DND-41 (cell line): ENCODE data around the gene SV2B.

ENCODE experiments used
- ATAC-seq: fragments of 200-7000 bp; cut with Tn5 transposase; 3 replicates; pipeline ENCODE4 v1.9.1; 2021; ENCODE audit warnings: low read depth; ENCODE audit not compliant: insufficient read depth
- DNase-seq: peaks from one replicate; pipeline ENCODE4 v3.0.0-alpha.2; 2020
- H2AFZ ChIP-seq: 2 replicates; pipeline ENCODE4 v1.6.0; 2012; ENCODE audit warnings: low read depth, low read length
- H3K27ac ChIP-seq: 2 replicates; pipeline ENCODE4 v1.5.1; 2012; ENCODE audit warnings: low read length, inconsistent platforms
- H3K27me3 ChIP-seq: fragments of 200-600 bp; sonication (generic); 2 replicates; pipeline ENCODE4 v1.6.0; 2012; ENCODE audit warnings: low read length, mild to moderate bottlenecking, inconsistent platforms; ENCODE audit not compliant: insufficient read depth, poor library complexity
- H3K36me3 ChIP-seq: 2 replicates; pipeline ENCODE4 v1.5.1; 2012; ENCODE audit warnings: low read length, inconsistent platforms; ENCODE audit not compliant: insufficient read depth
- H3K4me1 ChIP-seq: 2 replicates; pipeline ENCODE4 v1.5.1; 2012; ENCODE audit warnings: mild to moderate bottlenecking, low read length; ENCODE audit not compliant: insufficient read depth
- H3K4me2 ChIP-seq: 2 replicates; pipeline ENCODE4 v1.6.0; 2012; ENCODE audit warnings: mild to moderate bottlenecking, moderate library complexity, low read length, inconsistent platforms; ENCODE audit not compliant: insufficient read depth
- H3K4me3 ChIP-seq, 2 experiments: fragments of 200-600 bp in 1 of 2; shearing (Covaris generic) in 1 of 2; 2 replicates each; pipeline ENCODE4 v1.5.1; 2012 to 2016; ENCODE audit warnings: inconsistent platforms in 2 of 2, low read length in 2 of 2, mild to moderate bottlenecking in 2 of 2, low read depth in 1 of 2, moderate library complexity in 1 of 2
- H3K79me2 ChIP-seq: 2 replicates; pipeline ENCODE4 v1.6.0; 2012; ENCODE audit warnings: low read length, inconsistent platforms; ENCODE audit not compliant: insufficient read depth
- H3K9ac ChIP-seq: 2 replicates; pipeline ENCODE4 v1.6.0; 2012; ENCODE audit warnings: low read depth, mild to moderate bottlenecking, inconsistent platforms, low read length, moderate library complexity
- H3K9me3 ChIP-seq: 2 replicates; pipeline ENCODE4 v1.5.1; 2012; ENCODE audit warnings: low read length, moderate library complexity, mild to moderate bottlenecking, inconsistent platforms; ENCODE audit not compliant: insufficient read depth, severe bottlenecking
- H4K20me1 ChIP-seq: 2 replicates; pipeline ENCODE4 v1.6.0; 2012; ENCODE audit warnings: low read length; ENCODE audit not compliant: insufficient read depth
- EZH2 ChIP-seq: IDR thresholded peaks from 3 replicates; pipeline ENCODE4 v1.6.1; 2012; ENCODE audit warnings: borderline replicate concordance, low read depth, mild to moderate bottlenecking, moderate library complexity, low read length, inconsistent platforms; ENCODE audit not compliant: severe bottlenecking
- TF ChIP-seq, protein P1 (sequence below): IDR thresholded peaks from 2 replicates; pipeline ENCODE4 v1.5.1; 2012; ENCODE audit warnings: borderline replicate concordance, low read length, moderate library complexity, mild to moderate bottlenecking; ENCODE audit not compliant: poor library complexity, severe bottlenecking; ENCODE audit errors: extremely low read depth

Gene SV2B

GRCh38 chr15:91141097-91141496, 41.0 kb downstream of the SV2B start:
- TF ChIP-seq, protein P1, sequence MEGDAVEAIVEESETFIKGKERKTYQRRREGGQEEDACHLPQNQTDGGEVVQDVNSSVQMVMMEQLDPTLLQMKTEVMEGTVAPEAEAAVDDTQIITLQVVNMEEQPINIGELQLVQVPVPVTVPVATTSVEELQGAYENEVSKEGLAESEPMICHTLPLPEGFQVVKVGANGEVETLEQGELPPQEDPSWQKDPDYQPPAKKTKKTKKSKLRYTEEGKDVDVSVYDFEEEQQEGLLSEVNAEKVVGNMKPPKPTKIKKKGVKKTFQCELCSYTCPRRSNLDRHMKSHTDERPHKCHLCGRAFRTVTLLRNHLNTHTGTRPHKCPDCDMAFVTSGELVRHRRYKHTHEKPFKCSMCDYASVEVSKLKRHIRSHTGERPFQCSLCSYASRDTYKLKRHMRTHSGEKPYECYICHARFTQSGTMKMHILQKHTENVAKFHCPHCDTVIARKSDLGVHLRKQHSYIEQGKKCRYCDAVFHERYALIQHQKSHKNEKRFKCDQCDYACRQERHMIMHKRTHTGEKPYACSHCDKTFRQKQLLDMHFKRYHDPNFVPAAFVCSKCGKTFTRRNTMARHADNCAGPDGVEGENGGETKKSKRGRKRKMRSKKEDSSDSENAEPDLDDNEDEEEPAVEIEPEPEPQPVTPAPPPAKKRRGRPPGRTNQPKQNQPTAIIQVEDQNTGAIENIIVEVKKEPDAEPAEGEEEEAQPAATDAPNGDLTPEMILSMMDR = no peak
- TF ChIP-seq EZH2 = no peak
- no peak overlapping the region for H2AFZ ChIP-seq
- no peaks in the 10 kb centered on the region for H4K20me1 ChIP-seq
- no peak overlapping the region for H3K27ac ChIP-seq
- no peaks in the 10 kb centered on the region for H3K79me2 ChIP-seq
- DNase-seq (no peak), ATAC-seq (no peak)
- H3K9ac ChIP-seq = no peak overlapping the region
- H3K27me3 ChIP-seq = peaks cover 17% of the 10 kb centered on the region
- H3K4me1 ChIP-seq = no peaks in the 10 kb centered on the region
- no peaks in the 10 kb centered on the region for H3K9me3 ChIP-seq
- H3K36me3 ChIP-seq = no peaks in the 10 kb centered on the region
- no peak overlapping the region for H3K4me3 ChIP-seq
- no peak overlapping the region for H3K4me2 ChIP-seq

GRCh38 chr15:91142106-91142744, 42.2 kb downstream of the SV2B start:
- no peaks in the 10 kb centered on the region for H3K9me3 ChIP-seq
- H3K27me3 ChIP-seq = peaks cover 17% of the 10 kb centered on the region
- ATAC-seq = no peak
- no peaks in the 10 kb centered on the region for H3K36me3 ChIP-seq
- peak; percentile 4 for DNase-seq
- H4K20me1 ChIP-seq = no peaks in the 10 kb centered on the region
- H3K79me2 ChIP-seq = no peaks in the 10 kb centered on the region
- H3K27ac ChIP-seq = no peak overlapping the region
- no peak overlapping the region for H3K4me3 ChIP-seq
- TF ChIP-seq, protein P1 = peak; percentile 49
- TF ChIP-seq EZH2 = no peak
- no peaks in the 10 kb centered on the region for H3K4me1 ChIP-seq
- no peak overlapping the region for H2AFZ ChIP-seq
- no peak overlapping the region for H3K4me2 ChIP-seq
- H3K9ac ChIP-seq = no peak overlapping the region

DNA sequence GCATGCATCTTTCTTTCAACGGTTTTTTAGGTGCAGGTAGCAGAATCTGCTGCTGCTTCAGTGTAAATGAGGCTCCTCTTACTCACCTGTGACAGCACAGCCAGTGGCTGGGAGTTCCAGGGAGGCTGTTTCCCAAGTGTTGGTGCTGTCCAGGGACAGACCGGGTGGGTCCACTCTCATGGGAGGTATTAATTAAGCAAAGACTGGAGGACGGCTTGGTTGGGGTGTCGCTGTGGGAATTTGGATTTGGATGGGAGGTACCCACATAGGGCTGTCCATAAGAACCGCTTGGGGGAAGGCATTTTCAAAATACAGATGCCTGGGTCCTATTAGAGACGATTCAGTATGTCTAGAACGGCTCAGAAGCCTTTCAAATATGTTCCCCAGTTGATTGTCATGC, 42.9 kb downstream of the SV2B start:
- Histone ChIP-seq H4K20me1 (no peaks in the 10 kb centered on the region), H3K36me3 (no peaks in the 10 kb centered on the region), H3K27me3 (peaks cover 17% of the 10 kb centered on the region), H3K9ac (no peak overlapping the region), H3K79me2 (no peaks in the 10 kb centered on the region), H2AFZ (no peak overlapping the region), H3K4me2 (no peak overlapping the region), H3K9me3 (no peaks in the 10 kb centered on the region), H3K4me3 (no peak overlapping the region), H3K27ac (no peak overlapping the region), H3K4me1 (no peaks in the 10 kb centered on the region)
- no peak for TF ChIP-seq EZH2
- TF ChIP-seq, protein P1 = no peak
- ATAC-seq (no peak), DNase-seq (no peak)
